ENCODE results near the gene NRBP1.

DNA sequence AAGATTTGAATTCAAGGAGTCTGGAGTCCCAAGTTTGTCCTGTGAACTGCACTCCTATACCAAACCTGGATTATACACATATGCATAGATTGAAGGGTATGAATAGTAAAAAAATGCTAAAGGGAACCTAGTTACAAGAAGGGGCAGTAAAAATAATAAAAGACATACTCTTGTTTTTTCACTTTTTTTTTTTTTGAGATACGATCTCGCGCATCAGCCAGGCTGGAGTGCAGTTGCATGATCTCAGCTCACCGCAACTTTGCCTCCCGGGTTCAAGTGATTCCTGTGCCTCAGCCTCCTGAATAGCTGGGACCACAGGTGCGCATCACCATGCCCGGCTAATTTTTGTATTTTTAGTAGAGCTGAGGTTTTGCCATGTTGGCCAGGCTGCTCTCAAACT, 36.0 kb downstream of the NRBP1 start:
- TF ChIP-seq, protein P1, sequence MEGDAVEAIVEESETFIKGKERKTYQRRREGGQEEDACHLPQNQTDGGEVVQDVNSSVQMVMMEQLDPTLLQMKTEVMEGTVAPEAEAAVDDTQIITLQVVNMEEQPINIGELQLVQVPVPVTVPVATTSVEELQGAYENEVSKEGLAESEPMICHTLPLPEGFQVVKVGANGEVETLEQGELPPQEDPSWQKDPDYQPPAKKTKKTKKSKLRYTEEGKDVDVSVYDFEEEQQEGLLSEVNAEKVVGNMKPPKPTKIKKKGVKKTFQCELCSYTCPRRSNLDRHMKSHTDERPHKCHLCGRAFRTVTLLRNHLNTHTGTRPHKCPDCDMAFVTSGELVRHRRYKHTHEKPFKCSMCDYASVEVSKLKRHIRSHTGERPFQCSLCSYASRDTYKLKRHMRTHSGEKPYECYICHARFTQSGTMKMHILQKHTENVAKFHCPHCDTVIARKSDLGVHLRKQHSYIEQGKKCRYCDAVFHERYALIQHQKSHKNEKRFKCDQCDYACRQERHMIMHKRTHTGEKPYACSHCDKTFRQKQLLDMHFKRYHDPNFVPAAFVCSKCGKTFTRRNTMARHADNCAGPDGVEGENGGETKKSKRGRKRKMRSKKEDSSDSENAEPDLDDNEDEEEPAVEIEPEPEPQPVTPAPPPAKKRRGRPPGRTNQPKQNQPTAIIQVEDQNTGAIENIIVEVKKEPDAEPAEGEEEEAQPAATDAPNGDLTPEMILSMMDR (conservative IDR thresholded peaks at IDR 0.05; ENCODE audit: low read length): no peak
- no peak for TF ChIP-seq EZH2phosphoT487 (IDR thresholded peaks at IDR 0.05; ENCODE audit: borderline replicate concordance, low read depth, low read length)
